GM21825 (cell line): Measurements from ENCODE around the gene SCO2.
"Not testable (repeated sequence)": the region's sequence is repeated elsewhere in the genome, so short reads cannot be mapped to it uniquely, and the experiment has no call there.

Experiments used
- ATAC-seq: cut with Tn5 transposase; IDR thresholded peaks from one replicate; pipeline ENCODE4 v1.9.1; 2021; ENCODE audit warnings: mild to moderate bottlenecking, moderate library complexity; ENCODE audit not compliant: unreplicated experiment

SCO2 gene

GRCh38 chr22:50551160-50551752, 25.9 kb upstream of the SCO2 start:
- ATAC-seq, result no peak

- ATAC-seq, result no peak
Measured at GRCh38 chr22:50550395-50550794, 25.0 kb upstream of the SCO2 start.

- no peak for ATAC-seq
Measured at GRCh38 chr22:50548921-50549790, 23.8 kb upstream of the SCO2 start.

- no peak for ATAC-seq
Measured at GRCh38 chr22:50548040-50548920, 22.9 kb upstream of the SCO2 start.

- ATAC-seq, result no peak
Measured at GRCh38 chr22:50547263-50547985, 22.0 kb upstream of the SCO2 start.

GRCh38 chr22:50546326-50547262, 21.2 kb upstream of the SCO2 start:
- no peak for ATAC-seq

GRCh38 chr22:50545522-50546325, 20.3 kb upstream of the SCO2 start, which contains the start of gene KLHDC7B:
Gene KLHDC7B, plus strand, starts transcription at chr22:50545899. Its CDS starts 345 bp downstream, at chr22:50546244.
- no peak for ATAC-seq

GRCh38 chr22:50544746-50545253, 19.4 kb upstream of the SCO2 start:
- ATAC-seq, result no peak

GRCh38 chr22:50544078-50544745, 18.8 kb upstream of the SCO2 start:
- ATAC-seq, result no peak

GRCh38 chr22:50542416-50542927, 17.1 kb upstream of the SCO2 start:
- ATAC-seq, result no peak

GRCh38 chr22:50541667-50542026, 16.2 kb upstream of the SCO2 start:
- ATAC-seq, result not testable (repeated sequence)

GRCh38 chr22:50540381-50540780, 15.0 kb upstream of the SCO2 start:
- ATAC-seq, result no peak

- ATAC-seq, result no peak
Measured at GRCh38 chr22:50537765-50538164, 12.4 kb upstream of the SCO2 start.

GRCh38 chr22:50536226-50536625, 10.8 kb upstream of the SCO2 start:
- ATAC-seq, result no peak

- ATAC-seq, result no peak
Measured at GRCh38 chr22:50535113-50535512, 9.7 kb upstream of the SCO2 start.

- ATAC-seq, result not testable (repeated sequence)
Measured at GRCh38 chr22:50533856-50534711, 8.7 kb upstream of the SCO2 start.
